Measurements from ENCODE around the gene GFOD2.

GFOD2 gene

DNA sequence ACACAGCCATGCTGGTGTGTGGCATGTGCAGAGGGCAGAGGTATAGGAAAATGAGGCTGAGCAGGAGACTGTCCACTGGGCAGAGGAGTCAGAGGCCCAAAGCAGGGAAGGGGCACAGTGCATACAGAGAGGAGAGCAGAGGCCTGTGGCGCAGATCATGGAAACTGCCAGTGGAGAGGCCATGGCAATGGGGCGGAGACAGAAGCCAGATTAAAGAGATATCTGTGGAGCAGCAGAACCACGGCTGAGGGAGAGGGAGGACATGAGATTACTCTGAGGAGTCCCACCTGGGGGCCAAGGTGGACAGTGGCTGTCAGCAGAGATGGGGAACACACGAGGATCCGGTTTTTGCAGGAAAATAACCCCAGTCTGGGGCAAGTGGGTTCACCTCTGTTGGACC is 44.0 kb upstream of the GFOD2 start:
- Histone ChIP-seq H2AFZ (ENCODE audit: low read depth) (no peak overlapping the region), H3K4me3 (IDR thresholded peaks at IDR 0.05; ENCODE audit: insufficient read depth, low read depth, low read length) (no peak overlapping the region), H3K27me3 (ENCODE audit: insufficient read depth, low read depth) (no peaks in the 10 kb centered on the region), H3K27ac (no peak overlapping the region), H3K9ac (no peak overlapping the region), H3K36me3 (ENCODE audit: insufficient read depth) (no peaks in the 10 kb centered on the region), H3K4me2 (no peak overlapping the region), H4K20me1 (ENCODE audit: insufficient read depth) (no peaks in the 10 kb centered on the region), H3K4me1 (ENCODE audit: low read depth, poor library complexity, severe bottlenecking) (no peaks in the 10 kb centered on the region), H3K79me2 (ENCODE audit: insufficient read depth, low read depth) (no peaks in the 10 kb centered on the region)
- TF ChIP-seq, protein P1, sequence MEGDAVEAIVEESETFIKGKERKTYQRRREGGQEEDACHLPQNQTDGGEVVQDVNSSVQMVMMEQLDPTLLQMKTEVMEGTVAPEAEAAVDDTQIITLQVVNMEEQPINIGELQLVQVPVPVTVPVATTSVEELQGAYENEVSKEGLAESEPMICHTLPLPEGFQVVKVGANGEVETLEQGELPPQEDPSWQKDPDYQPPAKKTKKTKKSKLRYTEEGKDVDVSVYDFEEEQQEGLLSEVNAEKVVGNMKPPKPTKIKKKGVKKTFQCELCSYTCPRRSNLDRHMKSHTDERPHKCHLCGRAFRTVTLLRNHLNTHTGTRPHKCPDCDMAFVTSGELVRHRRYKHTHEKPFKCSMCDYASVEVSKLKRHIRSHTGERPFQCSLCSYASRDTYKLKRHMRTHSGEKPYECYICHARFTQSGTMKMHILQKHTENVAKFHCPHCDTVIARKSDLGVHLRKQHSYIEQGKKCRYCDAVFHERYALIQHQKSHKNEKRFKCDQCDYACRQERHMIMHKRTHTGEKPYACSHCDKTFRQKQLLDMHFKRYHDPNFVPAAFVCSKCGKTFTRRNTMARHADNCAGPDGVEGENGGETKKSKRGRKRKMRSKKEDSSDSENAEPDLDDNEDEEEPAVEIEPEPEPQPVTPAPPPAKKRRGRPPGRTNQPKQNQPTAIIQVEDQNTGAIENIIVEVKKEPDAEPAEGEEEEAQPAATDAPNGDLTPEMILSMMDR (conservative IDR thresholded peaks at IDR 0.05; ENCODE audit: low read depth, low read length): no peak

DNA sequence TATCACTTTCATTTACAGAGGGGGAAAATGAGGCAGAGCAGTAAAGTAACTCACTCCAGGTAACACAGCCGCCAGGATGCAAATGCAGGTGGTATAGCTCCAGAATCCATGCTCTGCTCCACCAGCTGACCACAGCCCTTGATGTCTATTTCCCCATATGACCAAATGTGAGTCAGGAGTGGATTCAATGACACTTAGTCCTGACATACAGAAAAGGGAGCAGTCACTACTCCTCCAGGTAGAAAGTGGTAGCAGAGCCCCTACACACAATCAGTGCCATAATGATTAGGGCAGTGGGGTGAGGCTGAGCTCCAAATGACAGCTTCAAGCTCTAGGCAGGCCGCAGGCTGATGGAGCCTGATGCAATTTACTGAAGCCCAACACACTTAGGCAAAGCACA is 43.3 kb upstream of the GFOD2 start:
- Histone ChIP-seq H3K27ac (no peak overlapping the region), H3K9ac (no peak overlapping the region), H3K4me1 (ENCODE audit: low read depth, poor library complexity, severe bottlenecking) (no peaks in the 10 kb centered on the region), H2AFZ (ENCODE audit: low read depth) (no peak overlapping the region), H3K36me3 (ENCODE audit: insufficient read depth) (no peaks in the 10 kb centered on the region), H4K20me1 (ENCODE audit: insufficient read depth) (no peaks in the 10 kb centered on the region), H3K4me2 (no peak overlapping the region), H3K4me3 (IDR thresholded peaks at IDR 0.05; ENCODE audit: insufficient read depth, low read depth, low read length) (no peak overlapping the region), H3K79me2 (ENCODE audit: insufficient read depth, low read depth) (no peaks in the 10 kb centered on the region), H3K27me3 (ENCODE audit: insufficient read depth, low read depth) (no peaks in the 10 kb centered on the region)
- TF ChIP-seq, protein P1 (conservative IDR thresholded peaks at IDR 0.05; ENCODE audit: low read depth, low read length): no peak

- no peaks in the 10 kb centered on the region for H3K79me2 ChIP-seq (ENCODE audit: insufficient read depth, low read depth)
- H3K27ac ChIP-seq: no peak overlapping the region
- H3K4me2 ChIP-seq: no peak overlapping the region
- H3K4me1 ChIP-seq (ENCODE audit: low read depth, poor library complexity, severe bottlenecking): no peaks in the 10 kb centered on the region
- no peaks in the 10 kb centered on the region for H3K36me3 ChIP-seq (ENCODE audit: insufficient read depth)
- no peaks in the 10 kb centered on the region for H3K27me3 ChIP-seq (ENCODE audit: insufficient read depth, low read depth)
- H3K4me3 ChIP-seq (IDR thresholded peaks at IDR 0.05; ENCODE audit: insufficient read depth, low read depth, low read length): no peak overlapping the region
- no peaks in the 10 kb centered on the region for H4K20me1 ChIP-seq (ENCODE audit: insufficient read depth)
- no peak overlapping the region for H2AFZ ChIP-seq (ENCODE audit: low read depth)
- no peak overlapping the region for H3K9ac ChIP-seq
- TF ChIP-seq, protein P1 (conservative IDR thresholded peaks at IDR 0.05; ENCODE audit: low read depth, low read length): no peak
Measured at GRCh38 chr16:67761924-67762323, 42.8 kb upstream of the GFOD2 start.

DNA sequence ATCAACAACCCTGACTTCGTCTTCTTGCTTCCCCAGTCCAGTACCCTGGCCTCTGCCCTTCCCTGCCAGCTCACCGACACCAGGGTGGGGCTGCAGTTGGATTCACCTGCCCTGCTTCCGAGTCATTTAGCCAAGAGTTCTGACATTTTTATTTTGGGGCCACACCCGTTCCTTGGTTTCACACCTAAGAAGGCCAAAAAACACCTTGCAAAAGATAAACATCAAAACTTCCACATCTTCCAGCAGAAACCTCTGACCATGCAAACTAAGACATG is 41.8 kb upstream of the GFOD2 start:
- TF ChIP-seq, protein P1 (conservative IDR thresholded peaks at IDR 0.05; ENCODE audit: low read depth, low read length): no peak
- H3K4me1 ChIP-seq (ENCODE audit: low read depth, poor library complexity, severe bottlenecking): no peaks in the 10 kb centered on the region
- H3K79me2 ChIP-seq (ENCODE audit: insufficient read depth, low read depth): no peaks in the 10 kb centered on the region
- H3K27ac ChIP-seq: no peak overlapping the region
- H3K9ac ChIP-seq: no peak overlapping the region
- no peak overlapping the region for H3K4me3 ChIP-seq (IDR thresholded peaks at IDR 0.05; ENCODE audit: insufficient read depth, low read depth, low read length)
- no peaks in the 10 kb centered on the region for H3K27me3 ChIP-seq (ENCODE audit: insufficient read depth, low read depth)
- no peaks in the 10 kb centered on the region for H4K20me1 ChIP-seq (ENCODE audit: insufficient read depth)
- H3K36me3 ChIP-seq (ENCODE audit: insufficient read depth): no peaks in the 10 kb centered on the region
- no peak overlapping the region for H2AFZ ChIP-seq (ENCODE audit: low read depth)
- no peak overlapping the region for H3K4me2 ChIP-seq

Measured in KMS-11 (cell line).